ENCODE results near the gene CHKB. TPM values are rescaled to one million over a fixed set of nuclear protein-coding genes. Genes with fewer than 3 reads are reported as not detected.

Gene CHKB
- total and polyA plus RNA-seq, 2 donors (not counting 1 experiment from before 2014, with no cell fraction given) = 21.9 to 22.8 TPM

- Histone ChIP-seq H3K4me1 (ENCODE audit: control insufficient read depth, extremely low read depth, insufficient read depth, low read length) (no peaks in the 10 kb centered on the region), H2AFZ (ENCODE audit: low read length) (no peak overlapping the region), H3K4me3 (replicated peaks in 1 of 4; ENCODE audit: control extremely low read depth in 1 of 4, insufficient read depth in 1 of 4, low read depth in 3 of 4, low read length in 4 of 4) (no peak overlapping the region), H3K9me3 (ENCODE audit: control insufficient read depth, insufficient read depth, low read depth, low read length) (no peaks in the 10 kb centered on the region), H3K9ac (ENCODE audit: insufficient read depth, low read length) (no peak overlapping the region), H3K27me3 (ENCODE audit: control insufficient read depth, insufficient read depth, low read length) (peaks cover 14% of the 10 kb centered on the region), H4K20me1 (ENCODE audit: control insufficient read depth, extremely low read depth, insufficient read depth, low read length) (no peaks in the 10 kb centered on the region), H3K4me2 (ENCODE audit: extremely low read depth, insufficient read depth, low read length) (no peak overlapping the region), H3K79me2 (ENCODE audit: control insufficient read depth, insufficient read depth, low read length) (no peaks in the 10 kb centered on the region), H3K27ac (ENCODE audit: insufficient read depth, low read length) (no peak overlapping the region), H3K36me3 (ENCODE audit: control insufficient read depth, insufficient read depth, low read length) (no peaks in the 10 kb centered on the region)
- TF ChIP-seq EZH2 (IDR thresholded peaks at IDR 0.05; ENCODE audit: low read length, missing control alignments) (no peak), CTCF (conservative IDR thresholded peaks at IDR 0.05 in 1 of 2, IDR thresholded peaks at IDR 0.05 in 1 of 2; ENCODE audit: low read depth in 1 of 2, low read length in 2 of 2) (no peak)
- DNase-seq (ENCODE audit: low read depth in 2 of 2) = no peak
Measured at GRCh38 chr22:50606946-50607658, 24.5 kb upstream of the CHKB start.

- H3K36me3 ChIP-seq (ENCODE audit: control insufficient read depth, insufficient read depth, low read length) = no peaks in the 10 kb centered on the region
- no peaks in the 10 kb centered on the region for H4K20me1 ChIP-seq (ENCODE audit: control insufficient read depth, extremely low read depth, insufficient read depth, low read length)
- no peak for DNase-seq (ENCODE audit: low read depth in 2 of 2)
- no peaks in the 10 kb centered on the region for H3K79me2 ChIP-seq (ENCODE audit: control insufficient read depth, insufficient read depth, low read length)
- no peak overlapping the region for H3K4me3 ChIP-seq (replicated peaks in 1 of 4; ENCODE audit: control extremely low read depth in 1 of 4, insufficient read depth in 1 of 4, low read depth in 3 of 4, low read length in 4 of 4)
- H3K9ac ChIP-seq (ENCODE audit: insufficient read depth, low read length) = no peak overlapping the region
- no peaks in the 10 kb centered on the region for H3K4me1 ChIP-seq (ENCODE audit: control insufficient read depth, extremely low read depth, insufficient read depth, low read length)
- no peak for TF ChIP-seq CTCF (conservative IDR thresholded peaks at IDR 0.05 in 1 of 2, IDR thresholded peaks at IDR 0.05 in 1 of 2; ENCODE audit: low read depth in 1 of 2, low read length in 2 of 2)
- TF ChIP-seq EZH2 (IDR thresholded peaks at IDR 0.05; ENCODE audit: low read length, missing control alignments) = no peak
- H2AFZ ChIP-seq (ENCODE audit: low read length) = no peak overlapping the region
- no peak overlapping the region for H3K27ac ChIP-seq (ENCODE audit: insufficient read depth, low read length)
- H3K4me2 ChIP-seq (ENCODE audit: extremely low read depth, insufficient read depth, low read length) = no peak overlapping the region
- H3K27me3 ChIP-seq (ENCODE audit: control insufficient read depth, insufficient read depth, low read length) = peaks cover 21% of the 10 kb centered on the region
- no peaks in the 10 kb centered on the region for H3K9me3 ChIP-seq (ENCODE audit: control insufficient read depth, insufficient read depth, low read depth, low read length)
Measured at GRCh38 chr22:50606165-50606945, 23.7 kb upstream of the CHKB start.

- DNase-seq (ENCODE audit: low read depth in 2 of 2) = no peak
- Histone ChIP-seq H3K9ac (ENCODE audit: insufficient read depth, low read length) (no peak overlapping the region), H3K36me3 (ENCODE audit: control insufficient read depth, insufficient read depth, low read length) (no peaks in the 10 kb centered on the region), H3K4me1 (ENCODE audit: control insufficient read depth, extremely low read depth, insufficient read depth, low read length) (no peaks in the 10 kb centered on the region), H3K4me2 (ENCODE audit: extremely low read depth, insufficient read depth, low read length) (no peak overlapping the region), H3K9me3 (ENCODE audit: control insufficient read depth, insufficient read depth, low read depth, low read length) (no peaks in the 10 kb centered on the region), H4K20me1 (ENCODE audit: control insufficient read depth, extremely low read depth, insufficient read depth, low read length) (no peaks in the 10 kb centered on the region), H3K4me3 (replicated peaks in 1 of 4; ENCODE audit: control extremely low read depth in 1 of 4, insufficient read depth in 1 of 4, low read depth in 3 of 4, low read length in 4 of 4) (no peak overlapping the region), H2AFZ (ENCODE audit: low read length) (no peak overlapping the region), H3K27me3 (ENCODE audit: control insufficient read depth, insufficient read depth, low read length) (peaks cover 21% of the 10 kb centered on the region), H3K79me2 (ENCODE audit: control insufficient read depth, insufficient read depth, low read length) (no peaks in the 10 kb centered on the region), H3K27ac (ENCODE audit: insufficient read depth, low read length) (no peak overlapping the region)
- TF ChIP-seq EZH2 (IDR thresholded peaks at IDR 0.05; ENCODE audit: low read length, missing control alignments) = no peak
Measured at GRCh38 chr22:50605613-50606074, 23.0 kb upstream of the CHKB start.

All from fibroblast of lung (primary cell).